Adrenal gland (tissue), 12 donors: ENCODE data around the gene COPG2. TPM values are rescaled to one million over a fixed set of nuclear protein-coding genes. Genes with fewer than 3 reads are reported as not detected.
A peak's percentile ranks its signal among the peaks of the same experiment; 100 is the strongest.

Source experiments
- DNase-seq, 7 donors: peaks; one replicate each; pipeline ENCODE4 v3.0.0-alpha.2; 2019 to 2020
- H3K27ac ChIP-seq, 5 donors: fragments of 200-600 bp; sonication (generic) in 4 of 5; 1 replicate in 3 of 5; 2 replicates in 2 of 5; pipeline versions ENCODE4 v1.5.1 to v1.8.0; 2016 to 2020; ENCODE audit warnings: mild to moderate bottlenecking in 1 of 5
- H3K27me3 ChIP-seq: fragments of 200-600 bp; 2 replicates; pipeline ENCODE4 v1.8.0; 2021
- H3K36me3 ChIP-seq, 2 donors: fragments of 200-600 bp; replicated peaks in 1 of 2; 1 replicate in 1 of 2; 2 replicates in 1 of 2; pipeline versions ENCODE4 v1.5.1 to v1.8.0; 2018 to 2022
- H3K4me1 ChIP-seq, 2 donors: fragments of 200-600 bp; replicated peaks in 1 of 2; 1 replicate in 1 of 2; 2 replicates in 1 of 2; pipeline versions ENCODE4 v1.5.1 to v1.8.0; 2018 to 2021
- H3K4me3 ChIP-seq, 4 donors: fragments of 200-600 bp; sonication (generic) in 3 of 4; one replicate each; pipeline ENCODE4 v1.5.1; 2016 to 2018
- H3K9me3 ChIP-seq, 3 donors: fragments of 200-600 bp; sonication (generic) in 1 of 3; replicated peaks in 1 of 3; 1 replicate in 2 of 3; 2 replicates in 1 of 3; pipeline versions ENCODE4 v1.5.1 to v1.8.0; 2016 to 2021
- CTCF ChIP-seq, 6 experiments: fragments of 450-650 bp in 4 of 6; fragments of 200-600 bp in 2 of 6; sonication (generic) in 1 of 6; IDR thresholded peaks; 1 replicate in 5 of 6; 2 replicates in 1 of 6; pipeline versions ENCODE4 v1.5.1 to v1.8.0; 2016 to 2021; ENCODE audit warnings: antibody characterized with exemption in 6 of 6, mild to moderate bottlenecking in 2 of 6, moderate library complexity in 1 of 6
- POLR2A ChIP-seq, 2 donors: fragments of 450-650 bp; IDR thresholded peaks; one replicate each; pipeline ENCODE4 v1.6.1; 2017; ENCODE audit warnings: antibody characterized with exemption in 2 of 2, mild to moderate bottlenecking in 2 of 2, moderate library complexity in 1 of 2
- WGBS, 4 donors: extraction: QIAGEN DNeasy Blood & Tissue Kit in 2 of 4; methylation state at CpG; one replicate each; pipeline versions ENCODE4 v1.1.5 to v1.1.7; 2013 to 2017; 5-methylcytosine and 5-hydroxymethylcytosine counted together
- intact Hi-C, 2 donors: fragments of 100-400 bp; cut with DNase I; formaldehyde crosslinking; loops; one replicate each; pipeline versions ENCODE4 v1.14.1 to v1.15.0; 2022 to 2023
- polyA plus RNA-seq, 3 donors: library from polyadenylated mRNA; stranded (reverse); fragments of 200-250 nt in 2 of 3; fragments of 350-450 nt in 1 of 3; fragmentation: Illumina TruSeq in 1 of 3; extraction: RNeasy Lipid Tissue Mini Kit (QIAGEN cat#74804) in 1 of 3; gene quantifications; one replicate each; pipeline ENCODE4 v1.2.3, GENCODE V29; 2013 to 2014
- total RNA-seq, 9 donors: library from RNA; depleted of rRNA in 4 of 9; stranded (reverse); fragments of >200 nt in 4 of 9; fragments of 120-200 nt in 1 of 9; fragmentation: NEBNext Ultra II Directional in 1 of 9; extraction: Animal tissue kit (Norgen Biotek cat#: 25700) in 1 of 9; gene quantifications; one replicate each; pipeline versions ENCODE4 v1.1.0 to v1.2.4, GENCODE V29; 2013 to 2023
- donor health status: healthy with polysubstance abuse.
- donor health status: Bipolar disorder and iron deficiency.
- donor health status: DM: yes; HTN: yes; CAD: no.
- donor health status: DM: no; HTN: no; CAD: no.
- donor health status: DM: no; HTN: no; CAD: no.
- donor health status: DM: yes; HTN: yes; CAD: no.

Gene COPG2
- total and polyA plus RNA-seq, 12 donors: 12.2 to 73.1 (median 37.9) TPM

GRCh38 chr7:130566898-130567280, 101.7 kb downstream of the COPG2 start:
- Histone ChIP-seq H3K27me3 (no peaks in the 10 kb centered on the region), H3K4me3 (no peak overlapping the region), H3K27ac (peak overlapping the region in 4 of 5 donors; percentile 45 to 85 (median 70)), H3K4me1 (peaks cover 7 to 21% of the 10 kb centered on the region in 2 donors), H3K9me3 (no peaks in the 10 kb centered on the region), H3K36me3 (no peaks in the 10 kb centered on the region)
- intact Hi-C loops: no loop called here
- TF ChIP-seq POLR2A (IDR thresholded peaks at IDR 0.05): no peak
- no peak for DNase-seq
- 89 to 95% (median 91%) methylated on average over 2 of the region's 2 CpGs for WGBS, 4 donors

- DNase-seq: peak; percentile 80 to 97 (median 94)
- peak in 1 of 2 donors; percentile 4 for TF ChIP-seq POLR2A (IDR thresholded peaks at IDR 0.05)
- no peak for TF ChIP-seq CTCF (IDR thresholded peaks at IDR 0.05)
- Histone ChIP-seq H3K27ac (peak overlapping the region; percentile 45 to 85 (median 64)), H3K27me3 (no peaks in the 10 kb centered on the region), H3K36me3 (no peaks in the 10 kb centered on the region), H3K4me1 (peaks cover 7 to 21% of the 10 kb centered on the region in 2 donors), H3K9me3 (no peaks in the 10 kb centered on the region), H3K4me3 (no peak overlapping the region)
- intact Hi-C loops: no loop called here
- WGBS, 4 donors: 47 to 56% (median 53%) methylated on average over 9 of the region's 9 CpGs
Observed at GRCh38 chr7:130566168-130566897, 102.2 kb downstream of the COPG2 start.

- H3K36me3 ChIP-seq: no peaks in the 10 kb centered on the region
- WGBS, 4 donors: 23 to 42% (median 25%) methylated on average over 1 of the region's 1 CpG
- DNase-seq: no peak
Observed at GRCh38 chr7:130560972-130561371, 107.6 kb downstream of the COPG2 start.

GRCh38 chr7:130559184-130559583, 109.4 kb downstream of the COPG2 start:
- no peaks in the 10 kb centered on the region for H3K27me3 ChIP-seq
- no peaks in the 10 kb centered on the region for H3K4me1 ChIP-seq
- no peaks in the 10 kb centered on the region for H3K9me3 ChIP-seq
- no peak overlapping the region for H3K27ac ChIP-seq
- 93 to 98% (median 96%) methylated on average over 2 of the region's 2 CpGs for WGBS, 4 donors
- no peaks in the 10 kb centered on the region for H3K36me3 ChIP-seq
- no peak for TF ChIP-seq CTCF (IDR thresholded peaks at IDR 0.05)
- TF ChIP-seq POLR2A (IDR thresholded peaks at IDR 0.05): no peak
- H3K4me3 ChIP-seq: no peak overlapping the region
- intact Hi-C loops: no loop called here
- no peak for DNase-seq

More at GRCh38 chr7:130560972-130561371, 107.6 kb downstream of the COPG2 start:
- Histone ChIP-seq H3K4me3 (no peak overlapping the region), H3K27me3 (no peaks in the 10 kb centered on the region), H3K4me1 (peaks cover 3 to 5% of the 10 kb centered on the region in 2 donors), H3K27ac (no peak overlapping the region), H3K9me3 (no peaks in the 10 kb centered on the region)
- peak in 3 of 6 experiments; percentile 34 to 38 (median 35) for TF ChIP-seq CTCF (IDR thresholded peaks at IDR 0.05)
- TF ChIP-seq POLR2A (IDR thresholded peaks at IDR 0.05): no peak
- intact Hi-C loops: no loop called here

- DNase-seq: no peak
- Histone ChIP-seq H3K4me1 (no peaks in the 10 kb centered on the region), H3K9me3 (no peaks in the 10 kb centered on the region), H3K27me3 (no peaks in the 10 kb centered on the region), H3K36me3 (no peaks in the 10 kb centered on the region), H3K27ac (no peak overlapping the region), H3K4me3 (no peak overlapping the region)
- intact Hi-C loops: no loop called here
- TF ChIP-seq CTCF (IDR thresholded peaks at IDR 0.05) (no peak), POLR2A (IDR thresholded peaks at IDR 0.05) (no peak)
- 74 to 88% (median 80%) methylated on average over 3 of the region's 3 CpGs for WGBS, 4 donors
Observed at GRCh38 chr7:130554481-130554880, 114.1 kb downstream of the COPG2 start.
